HG03103 (cell line): ENCODE results near the gene SH3TC2.

Experiments used
- ATAC-seq: cut with Tn5 transposase; IDR thresholded peaks from one replicate; pipeline ENCODE4 v1.9.1; 2021; ENCODE audit warnings: low read depth; ENCODE audit not compliant: unreplicated experiment

SH3TC2 gene

DNA sequence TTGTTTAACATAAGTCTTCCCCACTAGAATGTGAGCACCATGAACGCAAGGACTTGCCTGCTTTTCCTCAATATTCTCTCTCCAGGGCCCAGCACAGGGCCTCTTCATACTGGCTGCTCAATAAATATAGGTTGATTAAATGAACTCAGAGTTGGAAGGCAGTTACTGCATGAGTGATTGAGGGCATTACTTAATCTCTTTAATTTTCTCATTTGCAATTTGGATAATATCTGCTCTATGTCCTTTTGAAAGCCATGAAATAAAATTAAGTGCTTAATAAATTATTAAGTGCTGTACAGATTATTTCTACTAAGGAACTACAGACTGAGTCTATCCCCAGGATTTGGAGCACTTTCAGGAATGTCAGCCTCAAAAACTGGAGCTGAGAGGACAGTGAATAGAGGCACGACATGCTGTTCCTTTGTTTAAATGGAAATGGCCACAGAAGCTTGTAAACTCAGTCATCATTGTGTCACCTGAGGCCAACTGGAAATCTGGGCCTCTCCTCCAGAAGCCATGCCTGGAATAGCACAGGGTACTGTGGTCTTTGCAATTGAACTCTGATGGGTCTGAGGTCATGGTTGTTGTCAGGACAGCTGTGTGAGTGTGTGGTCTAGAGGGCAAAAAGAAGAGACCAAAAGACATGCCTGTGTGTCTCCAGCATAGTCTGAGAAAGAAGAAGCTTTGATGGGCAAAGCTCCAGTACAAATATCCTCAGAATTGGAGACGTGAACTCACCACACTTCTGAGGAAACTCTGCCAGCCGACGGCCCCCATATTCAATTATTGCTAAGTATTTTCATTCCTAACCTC is 86.1 kb downstream of the SH3TC2 start:
- no peak for ATAC-seq

DNA sequence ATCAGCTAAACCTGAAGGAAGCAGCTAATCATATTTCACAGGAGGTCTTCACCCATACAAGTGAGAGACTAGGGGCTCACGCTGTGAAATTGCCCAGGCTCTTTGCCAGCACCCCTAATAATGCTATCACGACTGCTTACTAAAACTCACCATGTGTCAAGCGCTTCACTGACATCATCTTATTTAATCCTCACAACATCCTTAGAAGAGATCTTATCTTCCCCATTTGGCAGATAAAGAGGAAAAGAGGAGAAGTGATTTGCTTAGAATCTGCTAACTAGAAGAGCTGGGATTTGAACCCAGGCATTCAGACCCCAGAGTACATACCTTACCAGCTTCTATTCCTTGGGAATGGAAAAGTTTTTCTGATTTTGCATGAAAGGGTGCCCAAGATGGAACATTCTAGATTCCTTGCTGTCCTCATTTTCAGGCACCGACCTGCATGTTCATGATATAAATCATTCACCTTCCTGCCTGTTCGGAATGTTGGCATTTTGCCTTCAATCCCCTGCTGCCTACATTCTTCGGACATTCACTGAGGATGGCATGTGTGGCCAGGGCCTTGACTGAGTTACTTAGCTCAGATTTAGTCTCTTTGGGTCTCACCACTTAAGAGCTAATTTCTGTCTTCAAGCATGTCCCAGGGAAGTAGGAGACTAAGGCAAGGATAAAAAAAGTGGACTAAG is 88.1 kb downstream of the SH3TC2 start:
- no peak for ATAC-seq

GRCh38 chr5:148973455-148973854 is 89.4 kb downstream of the SH3TC2 start:
- no peak for ATAC-seq

GRCh38 chr5:148972974-148973374 is 89.9 kb downstream of the SH3TC2 start:
- ATAC-seq: no peak

DNA sequence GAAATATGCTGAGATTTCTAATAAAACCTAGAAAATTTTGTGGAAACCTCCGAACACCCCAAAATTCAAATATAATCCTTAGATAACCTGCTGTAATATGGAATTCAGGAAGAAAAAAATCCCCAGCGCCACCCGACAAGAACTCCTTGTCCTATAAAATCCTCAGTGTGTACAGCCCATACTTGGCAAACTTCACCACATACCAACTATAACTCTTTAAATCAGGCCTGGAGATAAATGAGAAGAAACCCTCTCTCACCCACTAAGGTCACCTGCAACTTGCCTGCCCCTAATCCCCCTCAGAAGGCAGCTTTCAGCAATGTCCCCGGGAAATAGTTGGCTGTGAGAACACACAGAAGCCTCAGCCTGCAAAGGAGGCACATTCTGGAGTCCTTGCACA is 90.5 kb downstream of the SH3TC2 start:
- ATAC-seq: no peak

- ATAC-seq: no peak
Observed at GRCh38 chr5:148970876-148971275, 92.0 kb downstream of the SH3TC2 start.

DNA sequence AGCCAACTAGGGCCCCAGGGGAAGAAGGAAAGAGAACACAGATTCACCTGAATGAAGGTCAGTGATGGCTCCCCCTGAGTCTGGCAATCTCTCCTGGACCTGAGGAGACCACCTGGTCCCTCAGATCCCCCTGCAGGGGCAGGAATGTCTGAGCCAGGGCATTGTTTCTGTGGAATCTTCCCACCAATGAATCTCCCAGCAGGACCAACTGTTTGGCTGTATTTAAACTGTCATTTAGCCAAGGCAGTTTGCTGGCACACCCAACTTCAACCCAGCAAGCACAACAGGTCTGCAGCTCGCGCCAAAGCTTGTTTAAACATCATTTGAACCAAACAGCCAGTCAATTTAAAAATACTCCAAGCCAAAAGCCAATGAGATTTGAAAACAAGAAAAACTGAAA is 92.6 kb downstream of the SH3TC2 start:
- ATAC-seq: no peak

DNA sequence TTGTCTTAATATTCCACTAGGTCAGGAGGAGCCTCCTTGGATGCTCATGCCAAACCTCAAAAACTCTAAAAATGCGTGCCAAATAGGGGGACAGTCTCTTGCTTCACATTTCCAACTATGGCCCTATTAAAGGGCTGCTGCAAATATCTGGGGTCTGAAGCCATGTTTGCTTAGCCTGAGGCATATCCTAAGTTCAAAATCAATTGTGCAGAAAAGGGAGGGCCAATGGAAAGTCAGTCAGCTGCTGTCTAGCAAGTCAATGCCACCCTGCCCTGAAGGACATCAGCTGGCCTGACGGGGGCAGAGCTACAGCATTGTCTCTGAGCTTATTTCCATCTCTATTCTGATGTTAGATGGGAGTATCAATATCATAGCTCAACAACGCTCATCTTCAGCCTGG is 93.6 kb downstream of the SH3TC2 start:
- no peak for ATAC-seq

- no peak for ATAC-seq
Observed at GRCh38 chr5:148968311-148968710, 94.6 kb downstream of the SH3TC2 start.

DNA sequence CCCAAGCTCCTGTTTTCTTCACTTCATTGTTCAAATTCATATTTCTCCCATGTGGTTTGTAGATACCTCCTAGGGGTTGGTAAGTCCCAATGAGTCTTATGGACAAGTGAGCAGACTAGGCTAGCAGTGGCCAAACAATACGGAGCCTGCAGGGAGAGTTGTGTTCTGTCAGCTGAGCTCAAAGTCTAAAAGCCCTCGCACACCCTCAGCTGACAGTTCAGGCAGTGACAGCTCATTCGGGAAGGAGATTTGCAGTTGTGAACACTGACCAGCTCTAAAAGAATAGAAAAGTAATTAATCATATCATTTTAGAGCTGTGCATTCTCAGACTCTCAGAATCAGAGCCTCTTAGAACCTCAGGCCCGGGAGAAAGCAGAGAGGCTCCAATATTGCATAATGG is 95.1 kb downstream of the SH3TC2 start:
- no peak for ATAC-seq

DNA sequence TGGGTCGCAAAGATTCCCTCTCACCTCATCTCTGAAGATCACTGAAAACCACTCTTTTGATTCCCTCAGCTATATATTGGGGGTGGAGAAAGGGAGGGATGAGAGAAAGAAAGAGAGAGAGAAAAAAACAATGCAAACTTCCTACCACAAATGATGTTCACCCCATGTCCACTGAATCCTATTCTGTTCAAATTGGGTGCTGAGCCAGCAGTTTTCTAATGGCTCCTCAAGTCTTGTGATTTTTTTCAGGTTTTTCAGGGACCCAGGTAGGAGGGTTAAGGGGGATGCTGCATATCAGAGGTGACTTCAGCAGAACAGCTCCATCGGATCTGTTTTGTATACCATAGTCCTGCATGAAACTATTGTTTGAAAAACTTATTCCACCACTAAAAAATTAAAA is 95.9 kb downstream of the SH3TC2 start:
- no peak for ATAC-seq

- no peak for ATAC-seq
Observed at GRCh38 chr5:148966348-148966747, 96.5 kb downstream of the SH3TC2 start.

DNA sequence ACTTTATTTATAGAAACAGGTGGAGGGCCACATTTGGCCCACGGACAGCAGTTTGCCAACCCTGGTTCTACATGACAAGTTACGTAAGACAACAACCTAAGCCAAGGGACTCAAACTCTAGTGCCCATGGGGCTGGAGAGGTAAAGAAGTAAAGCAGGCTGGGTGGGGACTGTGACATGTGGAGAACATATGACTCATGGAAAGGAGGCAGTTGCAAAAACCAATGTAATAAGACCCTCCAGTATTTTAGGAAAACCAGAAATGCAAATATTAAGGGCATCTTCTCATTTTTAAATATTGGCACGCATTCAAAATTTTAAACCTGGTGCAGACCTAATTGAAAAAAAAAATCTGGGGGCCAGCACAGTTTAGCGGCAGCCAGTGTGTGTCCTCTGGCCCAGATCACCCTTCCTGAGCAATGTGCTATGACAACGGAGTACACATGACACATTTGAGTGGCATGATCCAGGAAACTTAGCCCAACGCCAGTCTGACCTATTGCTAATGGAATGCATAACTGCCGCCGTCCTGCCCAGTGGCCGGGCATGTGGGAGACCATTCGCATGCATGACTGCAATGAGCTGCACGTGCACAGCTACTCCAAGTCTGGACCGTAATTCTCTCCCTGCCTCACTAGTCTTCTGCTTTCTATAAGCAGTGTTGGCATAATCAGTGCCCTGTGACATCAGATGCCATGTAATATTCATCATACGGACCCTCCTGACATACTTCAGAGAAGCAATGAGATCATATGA is 97.2 kb downstream of the SH3TC2 start:
- ATAC-seq: no peak

GRCh38 chr5:148963664-148964063 is 99.2 kb downstream of the SH3TC2 start:
- ATAC-seq: peak; percentile 59

GRCh38 chr5:148962761-148963324 is 100.0 kb downstream of the SH3TC2 start:
- ATAC-seq: no peak

- ATAC-seq: no peak
Observed at GRCh38 chr5:148962200-148962550, 100.7 kb downstream of the SH3TC2 start.

DNA sequence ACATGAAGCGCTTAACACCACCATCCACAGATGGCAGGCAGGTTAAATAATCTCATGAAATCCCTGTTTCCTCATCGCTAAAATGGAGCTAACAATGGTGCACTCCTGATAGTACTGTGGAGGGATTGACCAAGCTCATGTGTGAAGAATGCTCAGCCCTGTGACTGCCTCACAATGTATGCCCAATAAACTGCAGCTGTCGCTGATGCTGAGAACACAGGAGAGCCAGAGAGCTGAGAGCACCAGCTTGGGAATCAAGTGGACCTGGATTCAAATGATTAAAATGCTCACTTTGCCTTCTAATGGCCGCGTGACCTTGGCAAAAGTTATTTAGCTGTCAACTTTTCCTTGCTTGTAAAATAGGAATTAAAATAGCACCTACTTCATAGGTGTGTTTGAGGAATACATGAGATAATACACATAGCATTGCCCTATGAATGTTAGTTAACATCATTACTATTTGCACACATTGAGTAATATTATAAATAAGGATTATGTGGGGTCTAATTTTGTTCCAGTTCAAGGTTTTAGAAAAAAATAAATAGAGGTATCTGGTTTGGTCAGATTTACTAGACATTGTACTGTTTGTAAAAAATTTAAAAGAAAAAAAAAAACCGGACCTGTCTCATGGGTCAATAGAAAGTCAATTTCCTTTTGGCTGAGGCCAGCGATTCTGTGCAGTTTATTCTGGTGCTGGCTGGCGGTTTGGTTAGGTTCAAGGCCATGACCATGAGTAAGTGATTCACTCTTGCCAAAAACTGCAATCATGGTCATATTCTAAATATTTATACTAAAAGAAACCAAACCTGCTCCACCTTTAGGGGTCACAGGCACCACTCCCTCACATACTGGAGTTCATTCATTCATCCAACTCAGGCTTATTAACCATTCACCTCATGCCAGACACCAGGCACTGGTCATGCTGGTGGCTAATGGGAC is 101.3 kb downstream of the SH3TC2 start:
- ATAC-seq: no peak

DNA sequence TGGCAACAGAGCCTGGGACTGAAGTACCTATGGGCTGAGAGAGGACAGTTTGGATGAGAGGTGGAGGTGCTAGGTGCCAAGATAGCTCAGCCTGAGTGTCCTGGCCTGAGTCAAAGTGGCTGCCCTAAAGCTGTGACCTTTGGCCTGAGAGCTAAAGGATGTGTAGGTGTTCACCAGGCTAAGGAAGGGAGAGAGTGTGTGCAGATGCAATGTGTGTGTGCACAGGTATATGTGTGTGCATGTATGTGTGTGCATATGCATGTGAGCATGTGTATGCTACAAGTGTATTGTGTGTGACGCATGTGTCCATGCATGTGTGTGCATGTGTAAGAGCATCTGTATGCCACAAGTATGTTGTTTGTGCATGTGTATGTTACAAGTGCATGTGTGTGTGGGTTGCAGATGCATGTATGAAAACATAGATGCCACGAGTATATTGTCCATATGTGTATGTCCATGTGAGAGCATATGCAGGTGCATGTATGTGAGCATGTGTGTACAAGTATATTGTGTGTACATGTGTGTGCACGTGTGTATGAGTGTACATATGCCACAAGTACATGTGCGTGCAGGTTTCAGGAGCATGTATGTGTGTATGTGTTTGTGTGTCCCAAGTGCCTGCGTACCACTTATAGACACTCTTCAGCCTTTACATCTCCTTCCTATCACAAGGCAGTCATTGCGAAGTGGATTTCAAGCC is 102.6 kb downstream of the SH3TC2 start:
- ATAC-seq: no peak

DNA sequence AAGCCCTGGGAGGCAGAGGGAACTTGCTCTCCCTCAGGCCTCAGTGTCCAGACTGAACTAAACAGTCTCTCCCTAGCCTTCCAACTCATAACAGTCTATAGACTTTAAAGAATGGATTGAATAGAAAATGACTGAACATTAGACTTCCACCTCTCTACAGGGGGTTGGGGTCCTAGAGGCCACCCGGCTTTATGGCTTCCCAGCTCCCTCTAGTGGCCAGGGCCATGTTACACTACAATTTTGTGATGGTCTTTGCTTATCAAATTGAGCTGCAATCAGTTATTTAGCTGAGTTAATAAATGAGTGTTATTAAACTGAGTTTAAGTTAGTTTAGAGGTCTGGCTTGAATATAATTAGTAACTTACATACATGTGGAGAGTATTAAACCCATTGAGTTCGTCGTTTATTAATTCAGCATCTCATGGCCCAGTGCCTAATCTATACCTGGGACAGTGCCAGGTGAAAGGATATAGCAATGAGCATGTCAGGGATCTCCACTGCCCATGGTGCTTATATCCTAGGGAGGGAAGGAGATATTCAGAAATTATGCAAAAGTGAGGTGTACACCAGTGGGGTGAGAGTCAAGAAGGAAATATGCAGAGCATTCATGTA is 105.2 kb downstream of the SH3TC2 start:
- ATAC-seq: peak; percentile 56
